Daoy (cell line): ENCODE measurements around the gene NFIA. TPM values are rescaled to one million over a fixed set of nuclear protein-coding genes. Genes with fewer than 3 reads are reported as not detected.

Source experiments
- DNase-seq: peaks from one replicate; pipeline ENCODE4 v3.0.0-alpha.2; 2015; ENCODE audit warnings: low read depth
- total RNA-seq: library from RNA; depleted of rRNA; stranded (reverse); fragments of >200 nt; shearing (Covaris generic); gene quantifications from 2 replicates; pipeline ENCODE4 v1.2.3, GENCODE V29; 2014

NFIA gene
- total RNA-seq, 1 experiment from 2014 or later = 5.0 TPM

GRCh38 chr1:61152469-61153105, 70.2 kb downstream of the NFIA start:
- DNase-seq = no peak

- no peak for DNase-seq
Observed at GRCh38 chr1:61156576-61157467, 74.5 kb downstream of the NFIA start.

DNA sequence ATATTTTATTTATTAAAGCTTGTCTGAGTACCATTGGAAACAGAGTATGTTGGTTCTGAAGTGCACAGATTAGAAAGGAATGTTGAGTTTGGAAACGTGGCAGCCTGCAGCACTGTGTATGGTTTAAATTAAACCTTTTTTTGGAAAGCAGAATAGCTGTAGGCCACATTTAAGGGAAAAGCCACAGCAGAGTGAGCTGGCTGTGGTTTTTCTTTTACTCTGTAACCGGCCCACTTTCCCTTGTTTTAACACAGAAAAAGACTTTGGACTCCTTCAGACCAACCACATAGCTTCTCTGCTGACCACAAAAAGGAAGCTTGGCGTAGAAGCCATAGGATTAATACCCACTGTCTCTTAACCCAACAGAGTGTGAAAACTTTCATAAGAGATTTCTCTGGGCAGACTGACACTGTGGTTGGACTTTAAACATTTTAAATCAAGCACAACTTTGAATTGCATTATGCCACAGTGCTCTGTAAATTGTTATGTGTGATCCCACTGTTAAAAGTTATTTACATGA, 75.2 kb downstream of the NFIA start:
- DNase-seq = peak; percentile 55

GRCh38 chr1:61158591-61158990, 76.2 kb downstream of the NFIA start:
- DNase-seq = no peak

DNA sequence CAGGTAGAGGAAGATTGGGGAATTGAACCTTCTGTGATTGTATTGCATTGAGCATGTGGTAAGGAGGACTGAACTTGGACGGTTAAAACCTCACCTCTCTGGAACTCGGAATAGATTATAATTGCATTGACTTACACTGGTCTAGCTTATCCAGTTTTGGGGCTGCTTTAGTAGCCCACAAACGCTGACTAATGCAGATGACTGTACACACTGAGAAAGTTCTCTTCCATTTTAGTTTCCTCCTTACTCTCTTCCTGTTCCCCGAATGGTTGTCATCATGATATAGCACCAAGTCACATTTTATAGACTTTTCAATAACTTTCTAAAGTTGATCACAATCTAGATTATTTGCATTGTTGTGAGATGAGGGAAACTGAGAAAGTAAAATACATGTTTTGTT, 78.2 kb downstream of the NFIA start:
- peak; percentile 42 for DNase-seq

- no peak for DNase-seq
Observed at GRCh38 chr1:61162520-61163258, 80.3 kb downstream of the NFIA start.

DNA sequence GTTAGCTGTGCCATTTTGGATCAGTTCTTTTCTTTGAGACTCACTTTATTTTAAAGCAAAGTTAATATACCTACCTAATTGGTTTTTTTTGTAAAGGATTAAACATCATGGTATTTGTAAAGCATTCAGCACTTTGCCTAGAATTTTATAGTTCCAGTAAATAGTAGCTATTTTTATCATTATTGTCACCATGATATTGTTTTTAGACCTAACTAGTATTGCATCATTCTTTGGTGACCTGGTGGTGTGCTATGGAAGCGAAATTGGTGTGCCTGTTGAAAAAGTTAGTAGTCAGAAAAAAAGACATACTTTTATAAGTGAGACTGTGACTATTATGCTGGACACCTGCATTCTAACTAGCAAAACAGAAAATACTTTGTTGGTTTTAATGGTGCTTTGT, 81.0 kb downstream of the NFIA start:
- no peak for DNase-seq

DNA sequence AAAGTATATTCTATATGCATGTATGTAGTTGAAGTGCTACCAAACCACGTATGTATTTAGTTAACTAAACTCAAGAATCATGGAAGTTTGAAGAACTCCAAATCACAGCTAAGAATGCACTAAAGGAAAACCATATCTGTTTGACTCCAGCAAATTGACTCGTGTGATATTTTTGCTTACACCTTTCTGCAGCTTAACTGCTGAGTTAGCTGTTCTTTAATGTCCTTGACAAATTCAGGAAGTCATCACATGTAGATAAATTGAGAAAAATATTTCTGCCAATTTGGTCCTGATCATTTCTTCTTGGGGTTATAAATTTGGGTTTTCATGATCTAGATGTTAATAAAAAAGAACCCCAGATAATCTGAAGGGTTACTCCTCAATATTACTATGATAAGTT, 83.0 kb downstream of the NFIA start:
- no peak for DNase-seq

DNA sequence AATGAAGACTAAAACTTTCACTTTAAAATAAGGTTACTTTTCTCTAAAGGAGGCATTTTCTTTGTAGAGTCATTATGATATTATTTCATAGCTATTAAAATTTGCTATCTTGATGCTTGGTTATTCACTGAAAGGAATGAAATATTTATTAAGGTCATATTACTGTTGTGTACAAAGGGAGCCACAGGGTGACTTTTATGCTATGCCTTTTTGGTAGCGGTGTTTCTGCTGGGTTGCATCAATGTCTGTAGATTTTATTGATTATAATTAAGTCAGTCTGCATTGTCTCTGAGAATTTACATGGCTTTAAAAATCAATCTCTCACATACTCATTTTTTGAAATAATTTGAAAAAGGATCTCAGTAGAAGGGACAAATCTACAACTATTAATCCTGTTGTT, 84.9 kb downstream of the NFIA start:
- no peak for DNase-seq

DNA sequence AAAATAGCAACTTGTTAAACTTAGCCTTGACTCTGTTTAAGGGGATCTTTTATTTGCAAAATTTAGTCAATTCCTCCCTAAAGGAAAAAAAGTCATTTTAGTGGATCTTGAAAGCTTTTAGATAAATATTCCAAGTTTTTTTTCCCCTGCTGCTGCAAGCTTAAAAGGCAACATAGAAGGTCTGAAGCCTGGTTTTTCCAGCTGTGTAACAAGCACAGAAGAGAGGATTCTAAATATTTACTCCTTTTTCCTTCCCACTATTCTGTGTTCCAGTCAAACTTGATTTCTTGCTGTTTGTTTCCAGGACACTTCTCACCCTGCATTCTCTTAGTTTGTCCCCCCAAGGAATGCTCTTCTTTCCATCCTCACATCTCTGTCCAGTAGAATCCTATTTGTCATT, 86.7 kb downstream of the NFIA start:
- no peak for DNase-seq

DNA sequence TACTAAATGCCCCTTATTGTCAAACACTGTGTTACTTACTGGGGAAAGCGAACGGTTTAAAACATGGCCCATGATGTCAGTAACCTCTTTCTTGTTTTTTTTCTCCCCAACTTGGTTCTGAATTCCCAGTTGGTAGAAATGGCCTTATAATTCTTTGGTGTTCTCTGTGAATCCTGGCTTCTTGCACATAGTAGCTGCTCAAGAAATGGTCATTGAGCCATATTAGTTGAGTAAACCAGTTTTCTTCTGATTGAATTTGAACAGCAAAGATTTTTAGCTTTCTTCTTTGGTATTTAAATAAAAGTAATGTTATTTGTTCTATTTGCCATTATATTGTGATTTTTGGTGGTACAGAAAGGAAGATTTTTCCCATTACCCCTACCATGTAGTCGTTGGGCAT, 87.3 kb downstream of the NFIA start:
- no peak for DNase-seq

DNA sequence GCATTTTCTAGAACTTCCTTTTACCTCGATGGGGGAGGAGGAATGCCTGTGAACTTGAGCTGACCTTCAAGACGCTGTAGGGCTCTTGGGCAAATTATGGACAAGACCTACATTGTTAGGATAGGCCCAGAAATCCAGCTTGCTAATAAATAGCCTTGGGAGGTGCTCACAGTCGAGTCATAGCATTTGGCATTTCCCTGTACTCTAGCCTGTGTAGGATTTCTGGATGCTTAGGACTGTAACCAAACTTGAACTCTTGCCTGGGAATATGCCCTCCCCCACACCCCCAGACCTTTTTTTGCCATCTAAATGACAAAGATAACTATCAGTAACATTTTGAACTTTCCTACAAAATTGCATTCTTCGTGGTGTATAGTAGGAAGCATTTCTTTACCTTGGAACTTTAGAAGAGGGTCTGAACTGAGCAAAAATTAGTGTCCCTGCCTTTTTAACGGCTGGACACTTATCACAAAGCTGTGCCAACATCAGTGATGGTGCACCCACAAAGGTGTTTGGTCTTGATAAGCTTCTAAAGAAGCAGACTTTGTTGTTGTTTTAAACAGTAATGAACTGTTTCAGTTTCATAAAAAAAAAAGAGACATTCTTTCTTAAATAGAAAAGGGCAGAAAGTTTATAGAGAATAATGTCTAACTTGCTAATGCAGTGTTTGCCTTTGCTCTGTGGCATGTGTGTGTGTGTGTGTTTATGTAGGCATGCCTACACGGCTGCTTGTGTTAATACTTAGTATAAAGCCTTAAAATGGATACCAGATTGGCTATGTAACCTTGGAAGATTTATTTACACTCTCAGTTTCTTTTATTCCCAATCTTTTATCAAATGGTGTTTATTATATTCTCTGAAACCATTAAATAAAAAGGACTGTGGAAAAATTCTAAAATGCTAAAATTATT, 88.2 kb downstream of the NFIA start:
- no peak for DNase-seq

DNA sequence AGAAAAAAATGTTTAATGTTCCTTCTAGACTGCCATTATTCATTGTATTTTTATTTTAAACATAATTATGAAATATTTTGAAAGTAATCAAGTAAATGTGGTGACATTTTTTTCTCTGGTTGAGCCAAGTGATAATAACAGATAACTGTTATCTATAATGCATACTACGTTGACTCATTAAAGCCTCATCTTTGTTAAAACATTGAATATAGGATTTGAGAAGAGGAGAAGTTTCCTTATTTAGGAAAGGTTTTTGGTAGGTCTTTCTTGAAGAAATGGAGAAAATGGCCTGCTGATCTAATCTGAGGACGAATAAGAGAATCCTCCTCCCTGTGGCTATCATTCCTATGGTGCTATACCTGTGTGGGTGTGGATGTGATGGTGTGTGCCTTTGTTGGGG, 89.0 kb downstream of the NFIA start:
- DNase-seq = no peak

DNA sequence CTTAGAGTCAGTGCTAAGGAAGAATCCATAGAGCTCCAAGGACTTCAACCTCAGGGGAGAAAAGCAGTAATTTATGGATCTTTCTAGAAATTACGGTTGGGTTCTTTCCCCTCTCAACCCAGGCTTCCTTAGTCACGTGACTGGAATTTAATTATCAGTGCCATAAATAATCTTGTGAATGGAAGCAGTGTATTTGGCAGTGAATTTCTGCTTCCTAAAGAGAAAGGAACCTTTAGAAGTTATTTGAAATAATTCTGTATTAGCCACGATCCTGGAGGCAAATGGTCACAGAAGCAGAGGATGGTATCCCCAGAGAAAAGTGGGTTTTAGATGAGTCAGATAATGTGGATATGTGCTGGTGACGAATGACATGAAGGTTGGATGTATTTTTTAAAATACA, 89.6 kb downstream of the NFIA start:
- DNase-seq = no peak

DNA sequence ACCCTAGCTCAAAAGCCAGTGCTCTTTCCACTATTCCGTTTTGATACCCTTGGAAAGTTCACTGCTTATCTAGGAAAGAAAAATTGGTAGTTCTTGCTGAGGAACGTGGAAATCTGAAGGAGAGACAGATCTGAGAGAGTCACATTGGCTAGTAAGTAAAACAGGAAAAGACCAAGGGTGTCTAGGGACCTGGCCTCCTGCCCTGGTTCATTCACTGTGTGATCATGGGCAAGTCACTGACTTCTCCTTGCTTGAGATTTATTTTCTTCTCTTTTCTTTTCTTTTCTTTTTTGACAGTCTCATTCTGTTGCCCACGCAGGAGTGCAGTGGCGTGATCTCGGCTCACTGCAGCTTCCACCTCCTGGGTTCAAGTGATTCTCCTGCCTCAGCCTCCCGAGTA, 90.8 kb downstream of the NFIA start:
- no peak for DNase-seq

DNA sequence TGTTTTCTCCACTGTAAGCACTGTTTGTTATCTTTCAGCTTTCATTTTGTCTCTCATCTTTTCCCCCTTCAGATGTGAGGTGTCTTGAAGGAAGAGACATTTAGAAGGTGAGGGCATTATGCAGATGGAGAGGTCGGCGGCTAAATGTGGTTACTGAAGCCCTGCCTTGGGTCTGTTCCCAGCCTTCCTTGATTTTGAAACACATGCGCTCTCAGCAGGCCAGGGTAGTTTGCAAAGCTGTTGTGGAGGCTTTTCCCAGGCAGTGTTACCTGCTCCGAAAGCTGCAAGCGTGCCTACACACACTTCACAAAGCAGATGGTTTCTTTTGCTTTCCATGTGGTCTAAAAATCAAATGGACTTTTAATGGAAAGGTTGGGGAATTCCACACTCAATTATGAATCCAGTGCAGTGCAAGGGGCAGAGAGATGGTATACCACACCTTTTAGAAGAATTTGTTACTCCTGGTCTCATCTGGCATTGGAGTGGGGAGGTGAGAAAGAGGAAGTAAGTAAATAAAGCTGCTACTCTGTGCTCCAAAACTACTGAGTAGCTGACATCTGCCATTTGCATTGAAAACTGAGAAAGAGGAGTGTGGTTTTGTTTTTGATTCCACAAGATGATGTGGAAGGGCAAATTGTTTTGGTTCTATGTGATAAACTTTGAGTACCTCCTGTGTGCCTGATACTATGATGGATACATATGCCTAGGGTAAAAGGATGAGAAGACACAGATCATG, 91.9 kb downstream of the NFIA start:
- DNase-seq = no peak

GRCh38 chr1:61175976-61176375, 93.6 kb downstream of the NFIA start:
- no peak for DNase-seq

DNA sequence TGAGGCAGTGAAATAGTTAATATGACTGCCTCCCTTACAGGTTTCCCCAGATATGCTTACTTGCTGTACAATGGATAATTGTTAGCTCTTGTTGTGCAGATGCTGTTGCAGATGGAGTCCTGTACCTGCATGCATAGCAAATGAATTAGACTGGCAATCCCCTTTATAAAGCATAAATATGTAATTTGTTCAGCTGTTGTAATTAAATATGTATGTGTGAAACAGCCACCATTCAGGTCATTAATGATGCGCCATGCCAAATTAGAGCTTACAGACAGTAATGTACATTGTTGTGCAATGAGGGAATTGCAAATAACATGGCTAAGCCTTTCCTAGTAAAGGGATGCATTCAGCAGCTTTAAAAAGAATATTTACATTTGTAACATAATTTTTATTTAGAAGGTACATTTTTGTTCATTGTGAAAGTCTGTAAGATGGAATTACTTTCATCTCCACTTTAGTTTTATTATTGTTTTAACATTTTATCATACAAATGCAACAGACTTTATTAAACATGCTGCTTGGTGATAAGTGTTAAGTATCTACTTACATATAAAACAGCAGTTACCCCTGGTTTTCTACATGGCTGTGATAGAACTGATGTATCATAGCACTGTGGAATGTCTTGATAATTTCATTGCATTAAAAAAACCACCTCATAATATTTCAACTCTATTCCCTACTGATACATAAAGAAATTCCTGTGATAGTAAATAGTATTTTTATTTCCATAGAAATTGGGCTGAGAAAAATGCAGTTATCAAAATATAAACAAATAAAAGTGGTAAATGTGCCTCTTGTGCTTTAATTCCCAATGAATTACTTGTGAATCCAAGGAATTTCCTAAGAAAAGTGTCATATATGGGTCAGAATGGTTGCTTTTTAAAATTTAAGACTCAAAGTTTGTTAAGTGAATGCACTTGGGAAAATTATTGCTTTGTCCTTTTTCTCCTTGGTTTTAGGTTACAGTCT, 99.0 kb downstream of the NFIA start:
- DNase-seq = no peak

DNA sequence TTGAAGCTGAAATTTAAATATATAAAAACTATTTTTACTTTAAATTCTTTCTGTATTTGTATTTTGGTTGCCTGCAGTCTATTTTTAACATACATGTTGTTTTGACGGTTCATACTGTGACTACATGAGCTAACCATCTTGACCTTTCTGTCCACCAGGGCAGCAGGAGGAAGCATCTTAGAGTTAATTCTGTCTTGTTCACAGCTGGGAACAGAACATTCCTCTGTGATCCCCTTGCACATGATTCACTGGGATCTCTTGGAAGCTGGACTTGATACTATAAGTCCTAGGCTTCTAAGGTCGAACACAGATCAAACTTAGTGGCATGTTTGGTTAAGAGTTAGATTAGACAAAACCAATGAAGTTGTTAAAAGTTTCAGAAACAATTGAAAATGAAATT, 99.7 kb downstream of the NFIA start:
- DNase-seq = no peak

DNA sequence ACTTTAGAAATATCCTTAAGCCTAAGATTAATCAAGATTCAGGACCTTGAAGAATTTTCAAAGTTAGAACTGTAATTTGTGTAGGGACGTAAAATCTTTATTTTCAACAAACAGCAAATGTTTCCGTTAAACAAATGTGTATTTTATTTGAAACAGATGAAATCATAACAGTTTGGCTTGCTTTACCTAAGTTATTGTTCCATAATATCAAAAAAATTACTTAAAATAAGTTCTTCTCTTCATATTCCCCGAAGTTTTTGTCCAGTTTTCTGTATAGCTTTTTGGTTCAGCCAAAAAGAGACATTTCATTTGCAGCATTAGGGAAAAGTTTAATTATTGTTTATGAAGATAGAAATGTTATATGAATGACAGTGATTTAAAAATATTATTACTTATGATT, 100.1 kb downstream of the NFIA start:
- DNase-seq = no peak
